Measurements from ENCODE around the gene ABCA12.

DNA sequence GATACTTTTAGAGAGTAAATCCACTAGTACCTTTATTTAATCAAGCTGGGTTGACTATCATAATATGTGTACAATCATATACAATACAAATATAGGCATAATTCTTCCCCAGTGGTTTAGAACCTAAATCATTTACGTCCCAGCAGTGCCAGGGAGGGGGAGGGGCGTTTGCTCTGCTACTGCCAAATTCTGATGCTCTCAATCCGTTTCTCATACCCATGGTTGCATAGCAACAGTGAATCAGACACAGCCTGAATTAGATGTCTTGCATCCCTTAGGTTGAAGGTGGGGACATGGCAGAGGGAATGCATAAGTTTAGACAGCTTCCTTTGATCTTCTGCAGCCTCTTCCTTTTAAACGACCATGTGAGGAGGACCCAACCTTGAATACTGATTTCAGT, 135.4 kb downstream of the ABCA12 start:
- TF ChIP-seq, protein P1, sequence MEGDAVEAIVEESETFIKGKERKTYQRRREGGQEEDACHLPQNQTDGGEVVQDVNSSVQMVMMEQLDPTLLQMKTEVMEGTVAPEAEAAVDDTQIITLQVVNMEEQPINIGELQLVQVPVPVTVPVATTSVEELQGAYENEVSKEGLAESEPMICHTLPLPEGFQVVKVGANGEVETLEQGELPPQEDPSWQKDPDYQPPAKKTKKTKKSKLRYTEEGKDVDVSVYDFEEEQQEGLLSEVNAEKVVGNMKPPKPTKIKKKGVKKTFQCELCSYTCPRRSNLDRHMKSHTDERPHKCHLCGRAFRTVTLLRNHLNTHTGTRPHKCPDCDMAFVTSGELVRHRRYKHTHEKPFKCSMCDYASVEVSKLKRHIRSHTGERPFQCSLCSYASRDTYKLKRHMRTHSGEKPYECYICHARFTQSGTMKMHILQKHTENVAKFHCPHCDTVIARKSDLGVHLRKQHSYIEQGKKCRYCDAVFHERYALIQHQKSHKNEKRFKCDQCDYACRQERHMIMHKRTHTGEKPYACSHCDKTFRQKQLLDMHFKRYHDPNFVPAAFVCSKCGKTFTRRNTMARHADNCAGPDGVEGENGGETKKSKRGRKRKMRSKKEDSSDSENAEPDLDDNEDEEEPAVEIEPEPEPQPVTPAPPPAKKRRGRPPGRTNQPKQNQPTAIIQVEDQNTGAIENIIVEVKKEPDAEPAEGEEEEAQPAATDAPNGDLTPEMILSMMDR (IDR thresholded peaks at IDR 0.05): no peak
- no peak for TF ChIP-seq POLR2A (IDR thresholded peaks at IDR 0.05)
